HepG2 (cell line): ENCODE data around the gene COMT. TPM values are rescaled to one million over a fixed set of nuclear protein-coding genes. Genes with fewer than 3 reads are reported as not detected.

ENCODE experiments used
- ASH2L ChIP-seq: fragments of 300-600, 200-600 bp; sonication (generic); IDR thresholded peaks from 2 replicates; pipeline ENCODE4 v1.7.0; 2017; ENCODE audit warnings: low read depth, mild to moderate bottlenecking, moderate library complexity, mixed read lengths, low read length; ENCODE audit not compliant: insufficient read length
- ESRRA ChIP-seq: sonication (generic); formaldehyde crosslinking; IDR thresholded peaks from 2 replicates; pipeline ENCODE4 v1.5.1; 2020; ENCODE audit warnings: mild to moderate bottlenecking, low read depth, missing genetic modification reagents
- HNF1A ChIP-seq, 2 experiments: sonication (generic) in 1 of 2; formaldehyde crosslinking in 1 of 2; IDR thresholded peaks; 2 replicates each; pipeline versions ENCODE4 v1.4.0 to v1.6.1; 2016 to 2020; ENCODE audit warnings: borderline replicate concordance in 1 of 2, low read depth in 1 of 2, mild to moderate bottlenecking in 1 of 2, missing genetic modification reagents in 1 of 2
- HOMEZ ChIP-seq: IDR thresholded peaks from 2 replicates; pipeline ENCODE4 v1.6.1; 2016; ENCODE audit warnings: low read depth
- KDM2A ChIP-seq: sonication (generic); formaldehyde crosslinking; IDR thresholded peaks from 2 replicates; pipeline ENCODE4 v1.4.0; 2020; ENCODE audit warnings: low read depth, missing genetic modification reagents, borderline replicate concordance
- MYPOP ChIP-seq: sonication (generic); formaldehyde crosslinking; IDR thresholded peaks from 2 replicates; pipeline ENCODE4 v1.8.1; 2023; ENCODE audit warnings: mild to moderate bottlenecking, moderate library complexity, missing genetic modification reagents
- NONO ChIP-seq, 2 experiments: fragments of 450-650 bp in 1 of 2; sonication (generic) in 1 of 2; formaldehyde crosslinking in 1 of 2; IDR thresholded peaks in 1 of 2; conservative IDR thresholded peaks in 1 of 2; 2 replicates each; pipeline versions ENCODE4 v1.6.1 to v1.8.0; 2017 to 2022; ENCODE audit warnings: mild to moderate bottlenecking in 1 of 2, missing genetic modification reagents in 1 of 2, moderate library complexity in 1 of 2
- PATZ1 ChIP-seq: sonication (generic); formaldehyde crosslinking; IDR thresholded peaks from 2 replicates; pipeline ENCODE4 v1.4.0; 2020; ENCODE audit warnings: missing genetic modification reagents
- SAP130 ChIP-seq: IDR thresholded peaks from 2 replicates; pipeline ENCODE4 v1.6.1; 2016; ENCODE audit warnings: low read depth
- TAF1 ChIP-seq: sonication (generic); formaldehyde crosslinking; IDR thresholded peaks from 2 replicates; pipeline ENCODE4 v1.4.0; 2020; ENCODE audit warnings: missing genetic modification reagents
- TEAD3 ChIP-seq: optimal IDR thresholded peaks from 2 replicates; pipeline ENCODE3; 2016; ENCODE audit warnings: borderline replicate concordance
- ZGPAT ChIP-seq: IDR thresholded peaks from 2 replicates; pipeline ENCODE4 v1.6.1; 2016; ENCODE audit warnings: mild to moderate bottlenecking
- ZNF501 ChIP-seq: sonication (generic); formaldehyde crosslinking; IDR thresholded peaks from 2 replicates; pipeline ENCODE4 v1.5.1; 2020; ENCODE audit warnings: mild to moderate bottlenecking, moderate library complexity, missing genetic modification reagents
- ZNF557 ChIP-seq: sonication (generic); formaldehyde crosslinking; IDR thresholded peaks from 2 replicates; pipeline ENCODE4 v1.4.0; 2020; ENCODE audit warnings: missing genetic modification reagents
- ZNF572 ChIP-seq: sonication (generic); formaldehyde crosslinking; IDR thresholded peaks from 2 replicates; pipeline ENCODE4 v1.5.1; 2020; ENCODE audit warnings: mild to moderate bottlenecking, missing genetic modification reagents
- ZNF614 ChIP-seq: IDR thresholded peaks from 2 replicates; pipeline ENCODE4 v1.6.1; 2018; ENCODE audit warnings: missing biosample characterization, missing genetic modification reagents, inconsistent platforms, borderline replicate concordance
- polyA plus RNA-seq, 8 experiments: library from polyadenylated mRNA; depleted of rRNA in 3 of 8; stranded (reverse) in 7 of 8; unstranded in 1 of 8; fragments of >200 nt; fragmentation: Illumina TruSeq in 4 of 8; extraction: Trizol in 4 of 8; gene quantifications; 2 replicates each; pipeline versions ENCODE4 v1.2.1 to v1.2.3, GENCODE V29; 2011 to 2016; ENCODE audit warnings: low read depth in 4 of 8, missing spikeins in 1 of 8, mixed read lengths in 1 of 8; ENCODE audit not compliant: insufficient read depth in 1 of 8
- total RNA-seq, 5 experiments: library from RNA; depleted of rRNA; stranded (reverse); fragments of >200 nt; fragmentation: Illumina TruSeq; extraction: Trizol; gene quantifications; 2 replicates each; pipeline ENCODE4 v1.2.3, GENCODE V29; 2016; ENCODE audit warnings: low read depth in 1 of 5

The COMT gene
- total and polyA plus RNA-seq, 2 of the 13 experiments (the other 11 are each of a cell fraction or from before 2014, with no cell fraction given) = 156 to 162 TPM

GRCh38 chr22:20016734-20017621 is 75.4 kb downstream of the COMT start, which contains the start of gene ARVCF (continued):
- TF ChIP-seq NONO (IDR thresholded peaks at IDR 0.05) (no peak), NONO (CRISPR knock-in tag; conservative IDR thresholded peaks at IDR 0.05) (peak; percentile 13; the same call in 1 of the 2 replicates), KDM2A (CRISPR knock-in tag) (0 out of 2 replicates have a peak, but pooled peaks have one; percentile 14), TAF1 (peak; percentile 48), ZNF614 (CRISPR knock-in tag) (0 out of 2 replicates have a peak, but pooled peaks have one; percentile 28), PATZ1 (peak; percentile 24), ZGPAT (CRISPR knock-in tag) (0 out of 2 replicates have a peak, but pooled peaks have one; percentile 39), MYPOP (CRISPR knock-in tag) (peak; percentile 77; the same call in 1 of the 2 replicates), TEAD3 (CRISPR knock-in tag) (no peak), HOMEZ (CRISPR knock-in tag) (no peak), ZNF557 (no peak), ASH2L (peak; percentile 2), HNF1A (IDR thresholded peaks at IDR 0.05; ENCODE audit: low read depth) (no peak), HNF1A (CRISPR knock-in tag; IDR thresholded peaks at IDR 0.05; ENCODE audit: borderline replicate concordance) (no peak), ESRRA (CRISPR knock-in tag) (no peak), ZNF572 (CRISPR knock-in tag) (peak; percentile 55; the same call in 1 of the 2 replicates), ZNF501 (CRISPR knock-in tag) (peak; percentile 36; the same call in 1 of the 2 replicates), SAP130 (peak; percentile 63)
